Pancreas (tissue), 10 donors: ENCODE results near the gene NT5C3A. TPM values are rescaled to one million over a fixed set of nuclear protein-coding genes. Genes with fewer than 3 reads are reported as not detected.
"Not testable (repeated sequence)": the region's sequence is repeated elsewhere in the genome, so short reads cannot be mapped to it uniquely, and the experiment has no call there.

Experiments
- ATAC-seq, 4 donors: fragments of 200-7000 bp; cut with Tn5 transposase; one replicate each; pipeline versions ENCODE4 v1.8.0 to v1.9.1; 2020; ENCODE audit warnings: mild to moderate bottlenecking in 4 of 4, moderate library complexity in 4 of 4
- DNase-seq, 6 donors: peaks; one replicate each; pipeline ENCODE4 v3.0.0-alpha.2; 2020
- FAIRE-seq: peaks from 2 replicates; lab custom pipeline; 2012; peaks lifted over from hg19 to GRCh38; lab: Jason Lieb, UNC
- H3K27ac ChIP-seq, 4 donors: fragments of 200-600 bp; sonication (generic); 1 replicate in 3 of 4; 2 replicates in 1 of 4; pipeline versions ENCODE4 v1.5.0 to v1.8.0; 2020
- H3K27me3 ChIP-seq, 4 donors: fragments of 200-600 bp; one replicate each; pipeline ENCODE4 v1.8.0; 2021
- H3K36me3 ChIP-seq, 3 donors: fragments of 200-600 bp; sonication (generic) in 1 of 3; one replicate each; pipeline versions ENCODE4 v1.5.0 to v1.8.0; 2020 to 2021
- H3K4me1 ChIP-seq, 3 donors: fragments of 200-600 bp; one replicate each; pipeline ENCODE4 v1.8.0; 2021
- H3K4me3 ChIP-seq, 4 donors: fragments of 200-600 bp; sonication (generic) in 2 of 4; one replicate each; pipeline versions ENCODE4 v1.5.0 to v1.8.0; 2020 to 2021
- H3K9me3 ChIP-seq, 4 donors: fragments of 200-600 bp; one replicate each; pipeline ENCODE4 v1.8.0; 2021
- WGBS, 2 donors: extraction: QIAGEN DNeasy Blood & Tissue Kit; methylation state at CpG; one replicate each; pipeline ENCODE4 v1.1.7; 2013; 5-methylcytosine and 5-hydroxymethylcytosine counted together
- intact Hi-C, 3 donors: fragments of 100-400 bp; cut with DNase I; formaldehyde crosslinking; loops; one replicate each; pipeline versions ENCODE4 v1.11.1 to v1.14.2; 2022
- polyA plus RNA-seq, 2 donors: library from polyadenylated mRNA; stranded (reverse); fragments of 200-250 nt; gene quantifications; one replicate each; pipeline ENCODE4 v1.2.3, GENCODE V29; 2013
- total RNA-seq, 6 donors: library from RNA; stranded (reverse); fragmentation: NEBNext Ultra II Directional in 4 of 6; extraction: Animal tissue kit (Norgen Biotek cat#: 25700) in 4 of 6; gene quantifications; one replicate each; pipeline versions ENCODE4 v1.2.1 to v1.2.4, GENCODE V29; 2021 to 2023
- donor health status: healthy with polysubstance abuse.
- donor health status: DM: no; HTN: no; CAD: no; lungs with moderate emphysema.
- donor health status: DM: no; HTN: no; CAD: no.
- donor health status: control.
- donor health status: control.
- donor health status: Bipolar disorder and iron deficiency.
- donor health status: DM: yes; HTN: yes; CAD: no.
- donor health status: DM: no; HTN: no; CAD: no.
- donor health status: DM: no; HTN: no; CAD: no.
- donor health status: DM: yes; HTN: yes; CAD: no.

Gene NT5C3A
- total and polyA plus RNA-seq, 8 donors: 13.8 to 30.3 (median 24.6) TPM

GRCh38 chr7:32991975-32992700, 70.4 kb downstream of the NT5C3A start:
- WGBS, 2 donors: 83 to 87% methylated on average over 9 of the region's 9 CpGs
- not testable (repeated sequence) for H3K27ac ChIP-seq

GRCh38 chr7:32991068-32991585, 71.4 kb downstream of the NT5C3A start:
- intact Hi-C loops, H3K4me1 ChIP-seq, H3K27ac ChIP-seq, H3K9me3 ChIP-seq, ATAC-seq, H3K4me3 ChIP-seq, H3K36me3 ChIP-seq, H3K27me3 ChIP-seq, DNase-seq: not testable (repeated sequence)
- 67 to 71% methylated on average over 4 to 5 of the region's 5 CpGs for WGBS, 2 donors
- peak; percentile 32 for FAIRE-seq

More at GRCh38 chr7:32991975-32992700, 70.4 kb downstream of the NT5C3A start:
- H3K27me3 ChIP-seq, H3K9me3 ChIP-seq, ATAC-seq, H3K36me3 ChIP-seq, H3K4me1 ChIP-seq, FAIRE-seq, H3K4me3 ChIP-seq, DNase-seq, intact Hi-C loops: not testable (repeated sequence)

- not testable (repeated sequence) for FAIRE-seq
- WGBS, 2 donors: 87 to 92% methylated on average over 5 to 8 of the region's 8 CpGs
Measured at GRCh38 chr7:32988148-32988547, 74.4 kb downstream of the NT5C3A start.

GRCh38 chr7:32979902-32980301, 82.7 kb downstream of the NT5C3A start:
- H3K4me1 ChIP-seq, H3K9me3 ChIP-seq, H3K36me3 ChIP-seq, H3K27ac ChIP-seq, H3K4me3 ChIP-seq, intact Hi-C loops, FAIRE-seq, DNase-seq, ATAC-seq, H3K27me3 ChIP-seq: not testable (repeated sequence)
- WGBS, 2 donors: no CpG with 5 or more reads among the region's 2 CpGs

More at GRCh38 chr7:32988148-32988547, 74.4 kb downstream of the NT5C3A start:
- H3K36me3 ChIP-seq, ATAC-seq, H3K27ac ChIP-seq, DNase-seq, H3K9me3 ChIP-seq, intact Hi-C loops, H3K27me3 ChIP-seq, H3K4me1 ChIP-seq, H3K4me3 ChIP-seq: not testable (repeated sequence)

- H3K27me3 ChIP-seq, H3K27ac ChIP-seq, DNase-seq, H3K36me3 ChIP-seq, H3K4me1 ChIP-seq, intact Hi-C loops, H3K4me3 ChIP-seq, H3K9me3 ChIP-seq, FAIRE-seq, ATAC-seq: not testable (repeated sequence)
- 93 to 94% methylated on average over 6 of the region's 6 CpGs for WGBS, 2 donors
Measured at GRCh38 chr7:32979246-32979645, 83.3 kb downstream of the NT5C3A start.

- H3K27me3 ChIP-seq, H3K36me3 ChIP-seq, intact Hi-C loops, H3K27ac ChIP-seq, FAIRE-seq, ATAC-seq, H3K9me3 ChIP-seq, DNase-seq, H3K4me1 ChIP-seq, H3K4me3 ChIP-seq: not testable (repeated sequence)
- 88 to 91% methylated on average over 2 of the region's 2 CpGs for WGBS, 2 donors
Measured at GRCh38 chr7:32977159-32977558, 85.4 kb downstream of the NT5C3A start.

- H3K4me1 ChIP-seq, intact Hi-C loops, H3K27me3 ChIP-seq, H3K36me3 ChIP-seq, DNase-seq, H3K9me3 ChIP-seq, H3K27ac ChIP-seq, FAIRE-seq, H3K4me3 ChIP-seq: not testable (repeated sequence)
- peak; percentile 60 to 96 (median 88) for ATAC-seq
- 4 to 14% methylated on average over 2 to 3 of the region's 3 CpGs for WGBS, 2 donors
Measured at GRCh38 chr7:32971967-32972366, 90.6 kb downstream of the NT5C3A start.

- H3K27me3 ChIP-seq, intact Hi-C loops, H3K4me3 ChIP-seq, H3K4me1 ChIP-seq, H3K36me3 ChIP-seq, ATAC-seq, FAIRE-seq, H3K9me3 ChIP-seq, DNase-seq, H3K27ac ChIP-seq: not testable (repeated sequence)
- 74 to 81% methylated on average over 4 of the region's 4 CpGs for WGBS, 2 donors
Measured at GRCh38 chr7:32967268-32967582, 95.4 kb downstream of the NT5C3A start.

- H3K9me3 ChIP-seq, H3K4me1 ChIP-seq, H3K27me3 ChIP-seq, ATAC-seq, intact Hi-C loops, H3K36me3 ChIP-seq, DNase-seq, H3K27ac ChIP-seq, FAIRE-seq, H3K4me3 ChIP-seq: not testable (repeated sequence)
- WGBS, 2 donors: 61 to 68% methylated on average over 3 to 4 of the region's 5 CpGs
Measured at GRCh38 chr7:32966489-32967267, 95.9 kb downstream of the NT5C3A start.

GRCh38 chr7:32964461-32965159, 98.0 kb downstream of the NT5C3A start:
- WGBS, 2 donors: 21 to 24% methylated on average over 6 of the region's 8 CpGs
- H3K4me1 ChIP-seq, H3K36me3 ChIP-seq, intact Hi-C loops, FAIRE-seq, H3K9me3 ChIP-seq, DNase-seq, H3K27me3 ChIP-seq, H3K4me3 ChIP-seq: not testable (repeated sequence)
- H3K27ac ChIP-seq: peak overlapping the region in 1 of 4 donors; percentile 17
- peak; percentile 92 to 99 (median 97) for ATAC-seq
